HG03280 (cell line): ENCODE measurements around the gene MYOG.

Experiments used
- ATAC-seq: cut with Tn5 transposase; IDR thresholded peaks from one replicate; pipeline ENCODE4 v1.9.1; 2021; ENCODE audit warnings: mild to moderate bottlenecking, moderate library complexity; ENCODE audit not compliant: unreplicated experiment

Gene MYOG

DNA sequence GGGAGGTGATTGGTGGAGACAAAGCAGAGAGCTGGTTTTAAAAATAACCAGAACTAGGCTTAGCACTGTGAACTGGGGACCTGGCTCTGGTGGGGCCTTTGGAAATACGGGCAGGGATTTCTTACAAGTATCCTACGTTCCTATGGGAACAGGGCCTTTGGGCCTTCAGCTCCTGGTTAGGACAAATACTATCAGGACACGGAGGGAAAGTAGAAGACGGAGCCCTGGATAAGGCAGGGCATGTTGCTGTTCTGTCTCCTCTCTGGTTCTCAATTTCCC lies 5.3 kb upstream of the MYOG start:
- no peak for ATAC-seq

DNA sequence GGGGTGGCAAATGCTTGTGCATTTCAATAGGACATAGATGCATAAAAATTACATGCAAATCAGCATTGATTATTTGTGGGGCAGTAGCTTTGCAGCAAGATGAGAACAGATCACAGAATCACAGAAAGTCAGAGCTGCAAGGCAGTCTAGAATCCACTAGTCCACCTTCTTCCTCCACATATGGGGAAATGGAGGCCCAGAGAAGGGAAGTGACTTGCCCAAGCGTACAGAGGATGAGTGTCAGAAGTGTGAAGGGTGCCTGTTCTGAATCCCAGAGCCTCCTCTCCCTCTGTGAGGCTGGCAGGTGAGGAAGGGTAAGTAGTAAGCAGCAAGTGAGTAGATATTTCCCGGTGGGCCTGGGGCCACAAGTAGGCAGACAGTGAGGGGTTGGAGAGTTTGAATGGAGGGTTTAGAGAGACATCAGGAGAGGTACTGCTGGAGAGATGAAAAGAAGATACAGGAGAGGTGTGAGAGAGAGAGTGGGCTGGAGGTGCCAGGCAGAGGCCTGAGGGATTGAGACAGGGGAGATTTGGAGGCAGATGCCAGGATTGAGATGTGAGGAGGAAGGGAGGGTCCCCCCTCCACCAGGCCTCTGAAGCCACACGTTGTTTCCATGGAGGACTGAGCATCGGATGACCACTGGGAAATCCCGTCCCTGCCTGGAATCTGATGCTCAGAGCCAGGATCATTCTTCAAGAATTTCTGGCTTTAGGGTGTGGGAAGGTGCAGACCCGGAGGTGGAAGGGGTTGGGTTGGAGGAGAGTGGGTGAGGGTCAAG lies 4.8 kb upstream of the MYOG start:
- no peak for ATAC-seq

DNA sequence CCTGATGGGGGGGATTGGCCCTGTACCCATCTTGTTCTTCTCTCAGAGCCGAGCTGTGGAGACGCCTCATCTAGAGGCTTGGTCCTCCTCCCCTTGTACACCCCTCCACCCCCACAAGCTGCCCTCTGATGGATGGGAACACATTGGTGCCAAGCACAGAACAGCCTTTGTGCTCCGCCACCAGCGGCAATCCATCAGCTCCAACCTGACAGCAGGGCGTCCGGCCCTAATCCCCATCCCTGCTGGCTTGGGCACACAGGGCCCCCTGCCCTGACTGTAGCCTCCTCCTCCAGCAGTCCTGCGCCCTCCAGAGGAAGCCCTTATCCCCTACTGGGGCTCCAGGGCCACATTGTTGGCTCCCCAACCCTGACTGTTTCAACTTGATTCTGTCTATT lies 3.8 kb upstream of the MYOG start:
- no peak for ATAC-seq

DNA sequence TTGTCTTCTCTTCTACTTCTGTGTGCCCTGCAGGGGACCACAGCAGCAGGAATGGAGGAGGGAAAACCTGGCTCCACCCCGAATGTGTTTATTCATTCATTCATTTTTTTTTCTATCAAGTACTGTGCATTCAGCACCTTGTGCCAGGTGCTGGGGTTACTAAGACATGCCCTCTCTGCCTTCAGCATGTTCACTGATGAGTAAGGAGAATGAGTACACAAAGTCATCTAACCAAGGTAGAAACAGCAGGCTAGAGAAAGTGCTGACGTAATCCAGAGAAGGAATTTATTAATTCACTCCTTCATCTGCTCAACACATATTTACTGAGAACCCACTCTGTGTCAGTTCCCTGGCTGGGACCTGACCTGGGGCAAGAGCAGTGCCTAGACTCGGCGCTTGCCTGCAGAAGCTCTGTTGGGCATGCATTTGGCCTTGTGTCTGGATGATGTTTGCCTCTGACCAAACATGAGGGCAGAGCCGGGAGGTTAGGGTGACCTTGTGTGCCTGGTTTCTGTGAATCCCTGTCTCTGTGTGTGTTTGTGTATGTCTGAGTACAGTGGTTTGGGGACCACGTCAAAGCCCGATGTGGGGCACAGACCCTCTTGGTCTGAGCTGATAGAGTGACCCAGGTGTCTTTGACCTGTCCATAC lies 3.3 kb upstream of the MYOG start:
- ATAC-seq, result no peak

DNA sequence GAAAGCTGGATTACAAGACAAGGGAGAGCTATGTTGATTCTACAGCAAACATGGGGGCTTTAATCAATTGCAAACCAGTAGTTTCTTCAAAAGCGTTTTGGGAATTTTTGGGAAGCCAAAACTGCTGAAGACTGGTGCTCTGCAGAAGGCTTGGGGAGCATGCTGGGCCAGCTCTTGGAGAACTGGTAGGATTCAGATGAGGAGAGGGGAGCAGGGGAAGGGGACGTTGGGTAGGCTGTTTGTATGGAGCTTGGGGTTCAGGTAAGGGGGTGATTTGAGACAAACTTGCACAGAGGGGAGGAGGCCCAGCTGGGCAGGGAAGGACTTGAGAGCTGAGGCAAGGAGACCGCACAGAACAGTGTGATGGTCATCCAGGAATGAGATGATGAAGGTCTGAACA lies 2.6 kb upstream of the MYOG start:
- ATAC-seq, result no peak

DNA sequence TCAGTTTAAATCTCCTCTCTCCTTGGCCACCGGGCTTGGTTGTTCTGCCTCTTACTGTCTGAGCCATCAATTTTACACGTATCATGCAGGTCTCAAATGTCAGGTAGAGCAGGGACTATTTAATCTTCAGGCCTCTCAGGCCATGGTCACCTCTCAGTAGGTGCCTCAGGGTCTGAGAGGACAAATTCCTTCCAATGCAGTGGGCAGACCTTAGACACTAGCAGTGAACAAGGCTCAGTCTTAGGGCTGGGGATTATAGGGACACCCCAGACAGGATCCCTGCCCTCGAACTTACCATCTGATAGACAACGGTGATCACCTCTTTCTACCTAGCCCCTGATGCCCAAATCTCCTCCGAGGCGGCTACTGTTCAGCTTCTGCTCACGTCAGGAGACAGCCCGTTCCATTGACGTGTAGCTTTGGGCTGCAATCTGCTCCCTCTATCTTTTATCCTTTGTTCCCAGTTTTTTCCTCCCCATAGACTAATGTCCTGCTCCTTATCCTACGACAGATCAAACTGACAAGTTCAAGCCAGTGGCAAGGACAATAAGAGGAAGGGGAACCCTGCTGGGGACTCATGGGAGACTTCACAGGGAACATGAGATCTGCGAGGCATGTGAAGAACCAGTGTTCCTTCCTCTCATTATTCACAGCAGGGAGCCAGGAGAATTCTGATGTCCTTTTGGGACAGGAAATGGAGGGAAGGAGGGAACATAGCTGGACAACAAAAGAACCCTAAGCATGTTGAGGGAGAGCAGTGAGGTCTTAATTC lies 1.4 kb upstream of the MYOG start:
- ATAC-seq, result no peak

DNA sequence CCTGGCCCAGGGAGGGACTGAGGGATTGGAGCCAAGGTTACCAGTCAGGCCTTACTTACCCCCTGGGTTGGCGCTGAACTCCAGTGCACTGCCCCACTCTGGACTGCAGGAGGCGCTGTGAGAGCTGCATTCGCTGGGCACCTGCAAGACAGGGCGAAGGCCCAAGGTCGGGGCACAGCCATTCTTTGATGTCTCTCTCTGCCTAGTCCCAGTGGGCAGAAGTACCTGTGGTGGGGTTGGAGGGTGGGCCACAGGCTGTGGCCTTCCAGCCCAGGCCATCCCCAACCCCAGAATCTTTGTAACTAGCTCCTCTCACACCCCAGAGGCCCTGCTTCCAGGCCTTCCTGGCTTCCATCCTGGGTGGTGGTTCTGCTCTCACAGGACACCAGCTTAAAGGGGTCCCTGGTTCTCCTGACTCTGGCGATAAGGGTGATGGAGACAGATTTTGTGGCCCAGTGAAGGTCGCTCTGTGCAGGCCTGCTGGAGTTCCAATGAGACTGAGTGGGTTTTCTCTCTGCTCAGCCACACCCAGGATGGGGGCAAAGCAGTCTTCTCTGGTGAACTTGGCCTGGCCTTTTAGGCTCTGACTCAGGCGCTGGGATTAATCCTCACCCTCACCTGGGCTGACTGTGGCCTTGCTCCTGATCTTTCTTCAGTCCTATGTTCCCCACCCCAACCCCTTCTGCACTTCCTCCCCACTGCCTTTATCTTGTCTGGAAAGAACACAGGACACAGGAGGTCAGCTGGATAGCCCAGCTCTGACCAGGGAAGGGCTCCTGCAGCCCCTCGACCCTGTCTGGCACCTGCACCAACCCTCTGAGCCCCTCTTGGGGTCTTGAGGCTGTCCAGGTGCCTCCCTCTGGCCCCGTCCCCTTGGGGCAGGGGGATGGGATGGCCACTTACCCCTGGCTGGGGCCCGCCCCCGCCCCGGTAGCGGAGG lies 954 bp downstream of the MYOG start:
- no peak for ATAC-seq

DNA sequence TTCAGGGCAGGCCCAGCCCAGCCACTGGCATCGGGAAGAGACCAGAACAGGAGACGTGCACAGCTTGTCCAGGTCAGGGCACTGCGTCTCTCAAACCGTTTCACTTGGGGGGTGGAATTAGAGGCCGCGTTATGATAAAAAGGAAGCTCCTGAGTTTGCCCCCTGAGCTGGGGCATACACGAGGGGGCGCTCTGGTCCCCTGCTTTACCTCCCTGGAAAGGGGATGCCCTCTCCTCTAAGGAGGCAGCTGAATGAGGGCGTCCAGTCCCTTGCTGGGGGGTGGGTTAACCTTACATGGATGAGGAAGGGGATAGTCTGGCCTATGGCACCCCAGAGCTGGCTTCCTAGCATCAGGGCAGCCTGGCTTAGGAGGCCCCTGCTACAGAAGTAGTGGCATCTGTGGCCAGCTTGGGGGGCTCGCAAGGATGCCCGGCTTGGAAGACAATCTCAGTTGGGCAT lies 2.3 kb downstream of the MYOG start:
- no peak for ATAC-seq

DNA sequence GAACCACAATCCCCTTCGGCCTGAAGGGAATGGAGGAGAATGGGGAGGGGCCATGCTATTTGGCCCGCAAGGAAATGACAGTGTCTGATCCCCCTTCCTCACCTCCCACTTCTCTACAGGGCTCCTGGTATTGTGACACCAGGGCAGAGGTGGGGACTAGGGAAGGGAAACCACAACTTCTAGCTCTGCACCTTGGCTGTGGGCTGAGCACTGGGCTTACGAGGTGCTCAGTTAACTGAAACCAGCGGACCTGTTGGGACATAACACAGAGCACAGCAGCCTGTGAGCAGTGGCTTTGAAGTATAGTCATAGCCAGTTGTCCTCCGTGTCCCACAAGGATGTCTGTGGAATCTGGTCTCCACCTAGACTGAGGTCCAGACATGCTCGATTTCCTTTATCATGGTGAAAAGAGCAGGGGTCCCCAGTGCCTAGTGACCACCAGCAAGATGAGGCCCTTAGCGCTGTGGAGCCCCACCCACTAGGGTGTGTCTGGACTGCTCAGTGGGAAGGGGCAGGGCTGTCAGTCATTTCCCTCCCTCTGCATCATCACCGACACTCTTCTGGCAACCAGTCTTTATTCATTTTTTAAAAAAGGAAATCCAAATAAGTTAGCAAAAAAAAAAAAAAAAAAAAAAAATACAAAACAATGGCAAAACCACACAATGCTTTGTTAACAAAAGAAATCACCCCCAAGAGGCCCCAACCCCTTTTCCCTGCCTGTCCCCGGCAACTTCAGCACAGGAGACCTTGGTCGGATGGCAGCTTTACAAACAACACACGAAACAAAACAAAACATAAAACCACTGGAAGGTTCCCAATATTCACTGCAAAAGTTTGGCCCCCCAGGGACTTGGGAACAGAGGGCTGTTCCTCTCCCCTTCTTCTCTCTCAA lies 3.0 kb downstream of the MYOG start:
- ATAC-seq, result no peak

DNA sequence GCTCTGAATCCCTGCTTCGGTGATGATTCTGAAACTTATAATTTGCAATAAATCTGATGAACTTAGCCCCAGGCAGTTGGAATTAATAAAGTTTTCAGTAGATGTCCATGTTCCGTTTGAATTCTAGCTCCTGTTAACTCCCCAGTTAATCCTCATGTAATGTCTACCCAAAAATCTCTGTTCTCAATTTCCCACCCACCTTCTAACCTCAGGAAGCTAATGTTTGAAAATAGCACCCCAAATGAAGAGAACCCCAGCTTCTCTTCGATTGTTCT lies 3.6 kb downstream of the MYOG start:
- ATAC-seq, result no peak

DNA sequence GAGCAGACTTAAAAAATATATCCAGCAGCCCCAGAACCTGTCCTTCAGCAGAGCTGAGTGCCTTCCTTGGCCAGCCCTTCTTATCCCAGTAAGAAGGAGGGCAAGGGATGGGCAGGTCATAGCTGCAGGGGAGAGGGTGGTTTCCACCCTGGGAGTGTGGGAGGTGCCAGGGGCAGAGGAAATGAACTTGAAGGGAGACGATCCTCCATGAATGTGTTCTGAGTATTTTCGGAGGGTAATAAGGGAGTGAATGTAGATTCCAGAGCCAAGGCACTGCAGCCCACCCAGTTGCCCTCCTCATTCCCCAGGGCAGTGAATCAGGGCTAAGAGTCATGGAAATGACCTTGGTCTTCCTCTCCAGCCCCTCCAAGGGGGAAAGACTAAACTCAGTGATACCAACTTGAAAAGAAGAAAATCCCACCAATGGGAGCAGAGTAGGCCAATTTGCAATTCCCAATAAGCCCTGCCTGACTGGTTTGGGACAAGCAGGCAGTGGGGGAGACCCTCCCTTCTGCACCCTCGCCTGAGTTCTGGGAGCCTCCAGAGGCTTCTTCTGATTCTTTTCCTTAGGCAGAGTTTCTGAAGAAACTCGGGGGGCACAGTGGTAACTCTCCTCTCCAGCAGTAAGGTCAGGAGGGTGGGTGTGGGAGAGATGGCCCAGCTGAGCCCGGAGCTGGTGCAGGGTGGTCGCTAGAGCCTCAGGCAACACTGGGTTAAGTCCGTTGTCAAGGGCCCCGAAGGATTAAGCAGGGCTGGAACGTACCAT lies 4.2 kb downstream of the MYOG start:
- no peak for ATAC-seq

DNA sequence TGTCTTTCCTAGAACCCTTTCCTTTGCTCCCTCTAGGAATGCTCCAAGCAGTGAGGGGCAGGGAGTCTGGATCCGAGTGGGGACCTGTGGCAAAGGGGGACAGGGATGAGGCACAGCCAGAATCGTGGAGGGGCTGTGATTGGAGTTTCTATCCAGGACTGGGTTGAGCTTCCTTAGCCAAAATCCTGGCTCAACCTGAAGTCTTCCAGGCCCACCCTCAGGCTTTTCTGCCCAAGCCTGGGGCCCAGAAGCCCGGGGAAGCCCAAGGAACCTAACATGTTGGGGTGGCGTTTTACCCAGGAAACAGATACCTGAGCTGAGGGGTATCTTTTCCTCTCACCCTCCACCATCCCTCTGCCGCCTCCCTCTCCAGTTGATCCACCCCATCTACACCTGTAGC lies 5.4 kb downstream of the MYOG start:
- no peak for ATAC-seq

DNA sequence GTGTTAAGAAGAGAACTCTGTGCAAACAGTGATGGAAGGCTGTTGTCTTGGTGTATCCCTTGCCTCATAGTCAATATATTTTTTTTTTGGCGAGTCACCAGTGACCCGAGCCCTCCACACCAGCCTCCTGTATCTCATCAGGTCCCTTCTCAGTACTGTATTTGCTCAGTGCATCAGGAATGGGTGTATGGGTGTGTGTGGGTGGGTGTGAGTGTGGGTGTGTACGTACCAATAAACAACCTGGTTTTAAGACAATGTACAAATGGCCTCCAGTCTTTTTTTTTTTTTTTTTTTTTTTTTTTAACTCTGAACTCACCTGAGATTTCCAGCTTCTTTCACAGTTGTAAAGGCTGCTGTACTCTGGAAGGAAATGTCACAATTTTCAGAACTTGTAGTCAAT lies 7.3 kb downstream of the MYOG start:
- ATAC-seq, result no peak

DNA sequence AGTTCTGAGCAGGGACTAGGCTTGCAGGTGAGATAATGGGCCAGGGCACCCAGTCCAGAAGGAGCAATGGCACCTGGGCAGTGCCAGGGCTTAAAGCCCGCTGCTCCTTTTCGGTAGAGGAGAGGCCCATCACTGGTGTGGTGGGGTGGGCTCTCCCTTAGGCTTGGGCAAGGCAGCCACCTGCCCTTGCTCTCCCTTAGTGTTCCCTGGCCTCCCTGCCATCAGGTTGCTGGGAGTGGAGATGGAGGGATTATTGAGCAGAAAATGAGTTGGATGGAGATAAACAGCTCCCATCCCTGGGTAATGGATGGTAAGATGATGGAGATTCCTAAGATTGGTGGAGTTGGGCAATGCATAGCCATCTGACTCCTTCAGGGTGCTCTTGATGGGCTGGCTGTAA lies 7.9 kb downstream of the MYOG start:
- ATAC-seq, result no peak

DNA sequence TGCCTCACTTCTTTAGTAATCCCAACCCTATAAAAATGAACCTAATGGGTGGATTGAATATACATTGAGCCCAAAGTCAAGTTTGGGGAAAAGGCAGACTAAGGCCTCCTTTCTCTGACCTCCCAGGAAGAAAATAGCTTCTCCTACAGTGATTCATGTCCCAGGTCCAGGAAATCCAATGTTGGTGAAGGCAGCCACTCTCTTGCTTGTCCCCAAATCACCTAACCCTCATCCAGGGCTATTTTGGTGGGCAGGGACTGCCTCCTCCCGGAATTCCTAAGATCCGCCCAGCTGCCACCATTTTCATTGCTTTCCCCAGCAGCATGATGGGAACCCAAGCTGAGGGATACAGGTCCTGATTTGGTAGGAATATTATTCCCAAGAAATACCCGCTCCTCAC lies 8.4 kb downstream of the MYOG start:
- ATAC-seq, result no peak

DNA sequence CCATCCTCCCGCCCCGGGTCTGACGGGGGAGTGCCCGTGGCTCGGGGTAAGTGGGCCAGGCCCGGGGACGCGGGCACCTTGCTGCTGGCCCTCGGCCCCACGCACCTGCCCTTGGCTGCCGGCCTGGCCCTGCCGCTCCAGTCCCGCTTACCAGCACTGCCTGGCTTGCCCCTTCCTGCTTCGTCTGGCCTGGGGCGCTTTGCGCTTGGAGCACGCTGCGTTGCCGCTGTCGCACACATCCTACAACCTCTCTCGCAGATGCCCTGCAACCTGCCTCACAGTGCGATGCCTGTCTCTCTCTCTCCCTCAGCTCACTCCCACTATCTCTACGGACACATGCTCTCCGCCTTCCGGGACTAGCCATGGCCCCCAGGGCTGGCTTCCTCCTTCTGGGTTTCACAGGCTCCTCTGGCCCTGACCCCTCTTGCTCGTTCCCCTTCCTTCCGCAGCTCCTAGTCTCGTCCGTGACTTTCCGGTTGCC lies 9.7 kb downstream of the MYOG start:
- no peak for ATAC-seq

DNA sequence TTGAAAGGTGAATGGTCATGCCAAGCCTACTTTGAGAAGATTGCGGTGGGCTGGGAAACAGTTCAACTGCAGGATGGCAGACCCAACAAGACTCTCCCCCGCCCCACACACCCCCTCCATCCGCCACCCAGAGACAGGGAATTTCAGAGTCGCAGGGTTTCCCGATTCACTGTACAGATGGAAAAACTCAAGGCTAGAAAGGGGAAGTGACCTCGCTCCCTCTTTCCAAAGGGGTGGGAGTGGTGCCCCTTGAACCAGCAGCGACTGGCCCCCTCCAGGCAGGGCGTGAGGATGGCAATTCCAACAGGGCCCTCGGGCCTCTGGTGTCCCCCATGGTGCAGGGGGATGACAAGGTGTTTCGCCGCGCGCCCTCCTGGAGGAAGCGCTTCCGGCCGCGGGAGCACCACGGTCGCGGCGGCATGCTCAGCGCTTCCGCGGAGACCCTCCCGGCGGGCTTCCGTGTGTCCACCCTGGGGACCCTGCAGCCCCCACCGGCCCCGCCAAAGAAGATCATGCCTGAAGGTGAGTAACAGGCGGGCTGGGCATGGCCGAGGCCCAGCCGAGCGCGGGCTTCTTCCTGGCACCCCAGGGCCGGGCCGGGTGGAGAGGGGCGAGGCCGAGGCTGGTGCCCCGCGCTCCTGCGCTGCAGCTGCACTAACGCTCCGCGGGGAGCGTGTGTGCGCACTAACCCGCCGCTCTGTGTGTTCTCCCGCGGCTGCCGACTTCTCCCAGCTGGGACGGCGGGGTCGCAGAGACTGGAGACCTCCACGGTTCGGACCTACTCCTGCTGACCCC lies 10.4 kb downstream of the MYOG start:
- no peak for ATAC-seq

DNA sequence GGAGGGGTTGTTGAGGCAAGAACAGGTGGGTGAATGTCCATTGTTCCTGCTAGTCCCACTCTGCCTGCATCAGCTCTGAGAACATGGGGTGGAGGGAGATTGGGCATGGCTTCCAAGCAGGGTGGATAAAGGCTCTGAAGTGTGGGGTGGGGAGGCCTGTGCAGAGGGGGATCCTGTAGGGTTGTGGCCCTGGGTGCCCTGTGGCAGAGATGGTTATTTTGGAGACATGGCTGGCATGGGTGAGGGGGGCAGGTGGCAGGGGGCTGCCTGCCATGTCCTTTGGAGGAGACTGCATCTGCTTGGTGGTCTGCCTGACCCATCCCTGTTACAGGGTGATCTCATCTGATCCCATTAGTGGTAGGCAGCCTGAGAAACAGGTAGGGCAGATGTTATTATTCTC lies 11.2 kb downstream of the MYOG start:
- no peak for ATAC-seq

DNA sequence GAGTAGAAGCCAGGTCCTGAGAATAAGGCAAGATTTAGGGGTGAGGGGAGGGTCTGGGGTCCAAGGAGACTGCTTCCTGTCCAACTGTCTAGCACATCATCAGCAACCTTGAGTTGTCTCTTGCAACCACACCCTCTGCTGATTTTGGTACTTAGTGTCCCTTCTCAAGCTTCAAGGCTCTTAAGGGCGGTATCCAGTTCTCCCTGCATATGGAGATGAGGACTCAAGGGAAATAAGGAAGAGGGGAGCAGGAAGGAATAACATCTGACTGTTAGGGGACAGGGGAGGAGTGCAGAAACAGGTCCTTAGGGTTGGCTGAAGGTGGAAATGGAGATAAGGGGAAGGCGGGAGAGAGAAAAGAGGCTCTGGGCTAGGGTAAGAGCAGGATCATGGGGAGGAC lies 12.3 kb downstream of the MYOG start:
- ATAC-seq, result no peak
